MM.1S (cell line): ENCODE measurements around the gene TMEM9.

ENCODE experiments used
- CTCF ChIP-seq: fragments of 300-600 bp; sonication (generic); IDR thresholded peaks from 2 replicates; pipeline ENCODE4 v1.5.1; 2016; ENCODE audit warnings: antibody characterized with exemption, low read length, mixed read lengths
- EZH2 ChIP-seq: fragments of 300-600 bp; sonication (generic); optimal IDR thresholded peaks from 2 replicates; pipeline ENCODE3; 2017; ENCODE audit warnings: low read depth, mild to moderate bottlenecking, antibody characterized with exemption, low read length, mixed read lengths
- EZH2phosphoT487 ChIP-seq: fragments of 300-600 bp; sonication (generic); IDR thresholded peaks from 2 replicates; pipeline ENCODE4 v1.6.1; 2018; ENCODE audit warnings: antibody characterized with exemption, low read length

GRCh38 chr1:201100169-201100930 is 53.9 kb downstream of the TMEM9 start:
- no peak for TF ChIP-seq CTCF
- no peak for TF ChIP-seq EZH2
- TF ChIP-seq EZH2phosphoT487: no peak
